ENCODE measurements around the gene ADAMTS12. TPM values are rescaled to one million over a fixed set of nuclear protein-coding genes. Genes with fewer than 3 reads are reported as not detected.

ADAMTS12 gene
- total RNA-seq, 1 donor from 2014 or later: 3.2 TPM

DNA sequence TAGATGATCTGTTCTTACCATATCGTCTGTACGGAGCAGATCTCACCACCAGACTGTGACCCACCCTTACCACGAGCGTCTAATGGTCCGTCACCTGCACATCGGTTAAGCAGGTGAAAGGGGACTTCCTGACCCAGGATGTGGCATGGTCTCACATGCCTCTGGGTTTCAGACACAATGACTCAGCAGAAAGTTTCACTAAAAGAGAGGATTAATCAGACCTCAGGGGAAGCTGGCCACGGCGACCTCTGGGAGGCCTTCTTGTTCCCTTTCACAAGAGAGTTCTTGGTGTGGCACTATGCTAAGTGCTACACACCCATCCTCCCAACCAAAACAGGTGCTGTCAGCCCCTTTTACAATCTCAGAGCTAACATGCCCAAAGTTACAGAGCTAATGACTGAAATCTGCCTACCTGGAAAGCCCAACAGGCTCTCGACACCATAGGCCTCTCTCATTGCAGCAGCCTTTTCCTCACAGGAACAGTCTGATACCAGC, 41.6 kb downstream of the ADAMTS12 start:
- peak; percentile 54 to 58 for DNase-seq (ENCODE audit: low read depth in 2 of 2)

DNA sequence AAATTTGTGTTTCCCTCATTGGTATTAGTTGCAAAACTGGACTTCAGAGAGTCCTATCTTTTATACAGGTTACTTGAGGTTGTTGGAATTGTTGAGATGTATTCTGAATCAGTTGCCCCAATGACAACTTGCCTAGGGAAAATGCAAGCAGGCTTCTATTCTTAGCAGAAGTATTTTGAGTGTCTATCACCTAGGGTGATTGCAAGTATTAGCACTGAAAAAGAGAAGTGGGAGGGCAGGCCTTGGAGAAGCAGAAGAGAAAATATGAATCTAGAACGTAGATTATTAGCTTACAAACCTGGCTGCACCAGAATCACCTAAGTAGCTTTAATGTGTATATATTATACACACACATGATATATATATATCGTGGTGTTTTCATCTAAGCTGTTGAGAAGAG, 43.2 kb downstream of the ADAMTS12 start:
- no peak for DNase-seq (ENCODE audit: low read depth in 2 of 2)

- no peak for DNase-seq (ENCODE audit: low read depth in 2 of 2)
These were observed 44.9 kb downstream of the ADAMTS12 start for GRCh38 chr5:33846851-33847250.

DNA sequence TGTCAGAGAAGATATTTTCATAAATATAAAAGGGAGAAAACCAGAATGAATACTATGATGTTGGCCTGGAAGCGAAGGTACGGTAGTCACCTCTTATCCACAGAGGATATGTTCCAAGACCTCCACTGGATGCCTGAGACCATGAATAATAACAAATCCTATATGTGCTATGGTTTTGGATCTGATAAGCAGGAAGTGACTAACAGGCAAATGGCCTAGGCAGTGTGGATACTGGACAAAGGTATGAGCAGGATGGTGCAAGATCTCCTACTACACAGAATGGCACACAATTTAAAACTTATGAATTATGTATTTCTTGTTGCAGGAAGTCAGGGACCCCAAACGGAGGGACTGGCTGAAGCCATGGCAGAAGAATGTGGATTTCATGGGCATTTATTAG, 48.2 kb downstream of the ADAMTS12 start:
- peak; percentile 57 to 66 for DNase-seq (ENCODE audit: low read depth in 2 of 2)

DNA sequence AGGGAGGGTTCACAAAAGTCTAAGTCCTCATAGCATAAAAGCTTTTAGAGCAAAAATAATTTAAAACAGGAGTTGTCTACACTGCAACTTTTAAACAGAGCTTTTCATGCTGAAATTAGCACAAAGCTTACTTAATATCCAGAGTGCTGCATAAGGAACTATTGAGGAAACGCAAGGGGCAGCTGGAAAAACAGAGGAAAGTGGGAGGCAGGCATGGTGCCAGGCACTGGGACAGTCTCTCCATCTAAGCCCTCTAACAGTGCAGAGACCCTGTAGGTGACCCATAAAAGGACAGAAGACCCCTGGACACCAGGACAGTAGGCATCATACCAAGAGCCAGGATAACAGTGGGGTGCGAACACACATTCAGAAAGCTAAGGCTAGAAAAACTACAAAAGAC, 49.3 kb downstream of the ADAMTS12 start:
- DNase-seq (ENCODE audit: low read depth in 2 of 2): no peak

- DNase-seq (ENCODE audit: low read depth in 2 of 2): no peak
These were observed 49.9 kb downstream of the ADAMTS12 start for GRCh38 chr5:33841891-33842290.

DNA sequence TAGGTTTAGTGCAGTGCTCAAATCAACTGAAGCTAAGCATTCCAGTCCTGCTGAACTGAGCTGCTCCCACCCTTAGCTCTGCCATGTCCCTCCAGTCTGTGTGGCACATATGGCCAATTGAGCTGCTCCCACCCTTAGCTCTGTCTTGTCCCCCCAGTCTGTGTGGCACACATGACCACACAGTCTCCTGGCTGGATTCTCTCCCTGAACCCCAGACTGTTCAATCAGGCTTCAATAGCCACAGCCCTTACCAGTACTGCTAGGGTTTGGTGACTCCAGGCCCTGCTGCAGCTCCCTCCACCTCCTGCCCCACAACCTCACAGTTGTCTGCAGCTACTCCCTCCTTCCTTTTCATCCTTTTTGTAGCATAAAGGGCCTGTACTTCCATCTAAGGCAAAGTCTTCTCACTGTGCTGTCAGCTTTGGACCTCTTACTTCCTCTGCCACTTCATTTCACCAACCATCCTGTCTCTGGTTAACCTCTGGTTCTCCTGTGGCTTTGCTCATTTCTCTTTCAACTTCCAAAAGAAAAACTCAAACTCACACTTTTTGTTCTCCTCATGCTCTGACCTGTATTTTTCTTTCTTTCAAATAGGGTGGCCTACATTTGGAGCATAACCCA, 50.8 kb downstream of the ADAMTS12 start:
- DNase-seq (ENCODE audit: low read depth in 2 of 2): no peak

DNA sequence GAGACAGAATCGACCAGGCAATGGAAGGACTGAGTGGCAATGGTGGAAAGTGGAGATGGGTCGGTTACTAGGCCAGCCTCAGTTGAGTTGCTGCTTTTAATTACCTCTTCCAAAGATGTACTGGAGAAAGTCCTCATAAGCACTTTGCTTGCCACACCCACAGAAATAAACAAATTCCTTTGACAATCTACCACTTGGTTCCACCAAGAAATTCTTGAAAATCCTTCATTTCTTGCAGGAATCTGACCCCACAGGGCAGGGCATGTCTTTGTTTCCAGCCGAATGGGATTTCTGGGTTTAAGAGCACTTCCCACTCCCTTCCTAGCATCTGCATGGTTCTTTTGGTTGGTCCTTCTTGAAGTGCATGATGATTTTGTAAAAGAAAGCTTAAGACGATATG, 54.5 kb downstream of the ADAMTS12 start:
- DNase-seq (ENCODE audit: low read depth in 2 of 2): no peak

DNA sequence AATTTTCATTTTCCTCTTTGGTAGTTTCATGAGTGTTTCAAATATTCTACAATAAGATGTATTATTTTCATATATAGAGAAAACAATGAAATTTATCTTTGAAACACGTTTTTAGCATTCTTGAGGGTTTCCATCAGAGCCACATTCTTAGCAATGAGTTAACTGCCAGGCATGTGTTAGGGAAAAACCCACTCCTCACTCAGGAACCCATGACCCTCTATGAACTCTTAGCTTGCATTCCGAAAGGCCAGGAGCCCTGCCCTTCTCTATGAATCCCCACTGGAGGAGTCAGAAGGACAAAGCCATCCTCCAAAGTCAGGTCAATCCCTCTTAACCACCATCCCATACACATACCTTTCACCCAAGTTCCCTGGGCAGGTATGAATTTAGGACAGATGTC, 57.5 kb downstream of the ADAMTS12 start:
- no peak for DNase-seq (ENCODE audit: low read depth in 2 of 2)

DNA sequence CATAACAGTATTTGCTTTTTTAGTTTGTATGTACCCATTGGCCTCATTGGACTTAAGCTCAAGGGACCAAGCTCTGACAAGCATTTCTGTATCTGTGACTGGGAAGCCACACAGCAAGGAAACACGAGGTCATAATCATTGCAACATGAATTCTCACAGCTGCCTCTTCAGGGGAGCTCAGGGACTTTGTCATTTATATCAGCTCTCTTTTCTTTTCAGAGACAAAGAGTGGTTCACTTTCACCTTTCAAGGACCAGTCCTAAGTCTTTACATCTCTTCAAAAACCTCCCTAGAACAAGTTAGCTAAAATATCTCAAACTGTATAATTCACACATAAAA, 58.6 kb downstream of the ADAMTS12 start:
- DNase-seq (ENCODE audit: low read depth in 2 of 2): no peak

GRCh38 chr5:33832404-33833236, 59.2 kb downstream of the ADAMTS12 start:
- DNase-seq (ENCODE audit: low read depth in 2 of 2): no peak

DNA sequence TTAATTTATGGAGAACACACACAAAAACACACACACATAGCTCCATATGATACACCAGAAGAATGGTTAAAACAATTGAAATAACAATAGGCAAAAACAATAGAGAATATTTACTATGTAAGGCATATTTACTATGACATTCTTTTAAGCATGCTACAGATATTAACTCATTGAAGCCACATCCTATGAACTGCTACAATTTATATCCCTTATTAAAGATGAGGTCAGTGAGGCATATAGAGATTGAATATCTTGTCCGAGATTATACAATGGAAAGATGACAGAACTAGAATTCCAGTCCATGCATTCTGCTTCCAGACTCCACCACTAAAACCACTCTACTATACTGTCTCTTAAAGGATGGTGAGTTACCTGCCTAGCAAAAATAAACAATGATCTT, 60.7 kb downstream of the ADAMTS12 start:
- no peak for DNase-seq (ENCODE audit: low read depth in 2 of 2)

GRCh38 chr5:33829430-33829829, 62.4 kb downstream of the ADAMTS12 start:
- DNase-seq (ENCODE audit: low read depth in 2 of 2): no peak

DNA sequence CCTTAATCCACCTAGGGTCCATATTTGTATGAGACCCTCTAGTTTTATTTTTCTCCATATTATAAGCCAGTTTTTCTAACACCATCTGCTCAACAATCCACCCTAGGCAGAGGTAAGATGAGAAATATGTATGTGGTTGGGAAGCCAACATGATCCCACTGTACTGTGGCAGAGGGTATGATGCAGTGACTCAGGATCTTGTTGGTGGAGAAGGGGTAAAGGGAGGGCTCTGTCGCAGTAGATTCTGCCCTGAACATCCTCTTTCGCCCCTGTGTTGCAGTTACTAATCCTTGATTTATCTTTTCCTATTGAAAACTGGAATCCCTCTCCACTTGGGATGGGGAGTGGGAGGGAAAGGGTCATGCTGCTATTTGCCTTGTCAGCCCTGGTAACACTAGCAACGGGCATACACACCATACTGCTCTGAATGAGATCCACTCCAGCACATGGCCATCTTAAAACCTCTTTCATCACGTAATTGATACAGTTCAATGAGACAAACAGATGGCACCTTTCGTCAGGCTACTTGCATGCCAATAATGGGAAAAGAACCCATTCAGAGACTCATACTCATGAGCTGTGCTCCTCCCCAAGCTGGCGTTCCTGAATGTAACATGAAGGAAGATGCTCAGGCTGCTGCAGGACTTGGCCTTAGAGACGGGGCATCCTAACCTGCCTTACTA, 63.0 kb downstream of the ADAMTS12 start:
- no peak for DNase-seq (ENCODE audit: low read depth in 2 of 2)

DNA sequence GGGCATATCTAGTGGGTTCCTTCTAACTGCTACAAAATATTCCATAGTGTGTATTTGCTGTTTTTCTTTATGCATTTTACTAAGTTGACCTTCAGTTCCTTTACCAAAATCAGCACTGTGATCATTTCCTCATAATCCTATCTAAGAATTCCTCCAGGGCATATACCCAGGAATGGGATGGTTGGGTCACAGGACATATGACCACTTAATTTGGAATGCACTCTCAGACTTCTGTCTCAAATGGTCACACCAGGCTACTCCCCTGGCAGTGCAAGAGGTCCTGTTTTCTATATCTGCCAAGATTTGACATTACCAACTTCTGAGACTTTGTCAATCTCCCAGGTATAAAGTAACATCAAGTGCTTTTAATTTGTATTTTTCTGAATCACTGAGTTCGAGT, 63.9 kb downstream of the ADAMTS12 start:
- DNase-seq (ENCODE audit: low read depth in 2 of 2): peak in 1 of 2 donors; percentile 27

DNA sequence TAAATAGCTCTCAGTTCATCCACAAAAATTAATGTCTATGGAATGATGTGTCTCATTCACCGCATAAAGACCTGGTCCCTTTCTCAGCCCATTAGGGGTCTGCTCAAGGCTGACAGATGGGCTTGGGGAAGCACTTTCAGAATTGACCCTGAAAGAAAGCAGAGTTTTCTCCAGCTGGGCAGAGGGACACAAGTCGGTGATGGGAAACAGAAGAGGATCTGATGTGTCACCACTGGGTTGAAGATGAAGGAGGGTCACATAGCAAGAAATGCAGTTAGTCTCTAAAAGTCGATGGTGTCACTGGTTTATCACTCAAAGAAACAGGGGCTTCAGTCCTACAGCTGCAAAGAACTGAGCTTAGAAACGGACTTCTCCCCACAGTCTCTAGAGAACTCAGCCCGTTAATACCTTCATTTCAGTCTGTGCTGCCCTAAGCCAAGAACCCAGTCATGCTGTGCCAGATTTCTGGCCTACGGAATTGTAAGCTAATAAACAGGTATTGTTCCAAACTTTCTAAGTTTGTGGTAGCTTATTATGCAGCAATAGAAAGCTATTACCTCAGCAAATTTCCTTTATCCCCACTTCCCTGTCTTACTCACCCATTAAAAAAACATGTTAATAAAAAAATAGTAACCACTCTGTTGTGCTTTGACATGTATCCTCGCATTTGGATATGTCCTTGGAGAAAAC, 64.6 kb downstream of the ADAMTS12 start:
- peak in 1 of 2 donors; percentile 43 for DNase-seq (ENCODE audit: low read depth in 2 of 2)

DNA sequence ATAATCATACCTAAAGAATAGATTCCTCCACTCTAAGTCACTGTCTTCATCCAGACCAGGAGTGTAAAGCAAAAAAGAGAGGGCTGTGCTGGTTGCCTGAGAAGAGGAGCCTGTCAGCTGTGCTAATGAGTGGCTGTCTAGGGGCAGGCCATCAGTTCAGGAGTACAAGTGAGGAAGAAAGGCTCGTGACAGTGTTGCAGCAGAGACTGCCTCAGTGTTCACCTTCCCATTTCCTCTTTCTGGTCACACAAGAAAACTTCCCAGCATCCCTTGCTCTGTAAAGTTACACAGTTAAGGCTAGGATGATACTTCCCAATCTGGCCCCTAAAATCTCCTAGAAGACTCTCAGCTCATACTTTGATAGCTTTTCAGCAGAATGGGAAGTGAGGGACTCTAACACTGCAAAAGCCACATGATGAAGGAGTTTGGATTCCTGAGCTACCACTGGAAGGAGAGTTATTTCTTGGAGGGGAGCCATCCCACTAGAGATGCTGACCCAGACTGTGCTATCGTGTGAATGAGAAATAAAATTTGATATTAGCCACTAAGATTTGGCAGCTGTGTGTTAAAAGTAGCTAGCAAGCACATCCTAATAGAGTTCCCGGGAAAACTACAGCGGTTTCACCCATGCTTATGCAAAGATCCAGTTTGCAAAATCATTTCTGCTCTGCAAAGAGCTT, 67.1 kb downstream of the ADAMTS12 start:
- DNase-seq (ENCODE audit: low read depth in 2 of 2): no peak

DNA sequence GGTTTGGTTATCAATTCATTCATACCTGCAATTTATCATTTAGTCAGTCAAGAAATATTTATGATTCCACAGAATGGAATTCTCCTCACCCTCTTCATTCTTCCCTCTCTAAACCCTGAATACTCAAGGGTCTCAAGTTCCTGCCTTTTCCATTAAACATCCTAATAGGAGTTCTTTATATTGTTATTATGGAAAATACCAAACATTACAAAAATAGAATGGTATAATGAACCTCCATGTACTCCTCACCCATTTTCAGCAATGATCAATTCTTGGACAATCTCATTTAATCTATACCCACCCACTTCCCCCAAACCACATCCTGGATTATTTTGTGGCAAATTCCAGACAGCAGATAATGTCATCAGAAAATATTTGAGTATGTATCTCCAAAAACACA, 74.5 kb downstream of the ADAMTS12 start:
- no peak for DNase-seq (ENCODE audit: low read depth in 2 of 2)

DNA sequence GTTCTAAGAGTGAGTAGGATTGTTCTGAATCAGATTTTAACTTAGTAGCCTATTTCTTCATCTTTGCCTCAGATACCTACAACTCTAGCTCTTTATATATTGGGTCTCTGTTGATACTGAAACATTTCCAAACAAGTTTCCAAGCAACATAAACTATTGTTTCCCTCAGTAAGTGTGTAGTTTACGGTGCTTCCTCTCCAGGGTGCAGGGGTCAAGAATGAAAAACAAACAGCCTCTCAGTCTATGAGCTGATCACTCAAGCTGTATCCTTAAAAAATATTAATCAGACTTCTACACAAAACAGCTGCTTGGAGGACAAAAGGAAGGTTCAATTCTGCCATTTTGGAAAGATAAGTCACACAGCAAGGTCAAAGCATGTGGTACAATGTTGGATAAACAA, 75.0 kb downstream of the ADAMTS12 start:
- peak; percentile 85 to 98 for DNase-seq (ENCODE audit: low read depth in 2 of 2)

DNA sequence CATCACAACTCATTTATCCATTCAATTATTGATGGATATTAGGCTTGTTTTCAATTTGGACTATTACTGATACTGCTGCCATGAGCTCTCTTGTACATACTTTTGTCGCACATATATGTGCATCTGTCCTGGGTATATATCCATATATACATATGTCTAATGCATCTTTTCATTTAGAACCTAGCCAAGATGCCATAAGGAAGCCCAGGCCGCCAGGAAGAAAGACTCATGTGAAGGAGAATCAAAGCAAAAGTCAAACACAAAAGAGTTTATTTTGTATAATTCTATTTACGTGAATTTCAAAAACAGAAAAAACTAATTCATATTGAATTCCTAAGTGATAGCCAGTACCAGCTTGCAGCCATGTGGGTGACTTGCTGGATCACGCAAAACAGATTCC, 79.0 kb downstream of the ADAMTS12 start:
- DNase-seq (ENCODE audit: low read depth in 2 of 2): no peak

- DNase-seq (ENCODE audit: low read depth in 2 of 2): peak in 1 of 2 donors; percentile 56
These were observed 81.2 kb downstream of the ADAMTS12 start for GRCh38 chr5:33810491-33811120.

Measured in lung microvascular endothelial cell (primary cell).